Aorta (tissue), 5 donors: ENCODE results near the gene PGAP1. TPM values are rescaled to one million over a fixed set of nuclear protein-coding genes. Genes with fewer than 3 reads are reported as not detected.
A peak's percentile ranks its signal among the peaks of the same experiment; 100 is the strongest.

Source experiments
- ATAC-seq: fragments of 200-7000 bp; cut with Tn5 transposase; one replicate; pipeline ENCODE4 v1.9.1; 2022; ENCODE audit warnings: moderate library complexity; ENCODE audit not compliant: low FRiP score
- DNase-seq, 2 donors: peaks; one replicate each; pipeline ENCODE4 v3.0.0-alpha.2; 2020
- H3K27ac ChIP-seq, 2 donors: one replicate each; pipeline ENCODE4 v1.5.1; 2013; ENCODE audit warnings: low read length in 2 of 2, mild to moderate bottlenecking in 2 of 2, moderate library complexity in 2 of 2, control low read depth in 1 of 2, inconsistent platforms in 1 of 2, low read depth in 1 of 2
- H3K27me3 ChIP-seq, 2 donors: one replicate each; pipeline ENCODE4 v1.6.1; 2013; ENCODE audit warnings: control low read depth in 1 of 2, low read length in 1 of 2, mild to moderate bottlenecking in 1 of 2, moderate library complexity in 1 of 2; ENCODE audit not compliant: insufficient read depth in 2 of 2, control insufficient read depth in 1 of 2
- H3K36me3 ChIP-seq, 2 donors: one replicate each; pipeline ENCODE4 v1.6.1; 2013; ENCODE audit warnings: control low read depth in 1 of 2, low read length in 1 of 2, mild to moderate bottlenecking in 1 of 2; ENCODE audit not compliant: insufficient read depth in 2 of 2, control insufficient read depth in 1 of 2
- H3K4me1 ChIP-seq, 2 donors: one replicate each; pipeline ENCODE4 v1.6.1; 2013; ENCODE audit warnings: low read length in 2 of 2, control low read depth in 1 of 2, mild to moderate bottlenecking in 1 of 2, moderate library complexity in 1 of 2; ENCODE audit not compliant: insufficient read depth in 2 of 2, control insufficient read depth in 1 of 2
- H3K4me3 ChIP-seq, 2 donors: one replicate each; pipeline ENCODE4 v1.5.1; 2013; ENCODE audit warnings: low read length in 2 of 2, control low read depth in 1 of 2, mild to moderate bottlenecking in 1 of 2
- H3K9me3 ChIP-seq: one replicate; pipeline ENCODE4 v1.6.1; 2013; ENCODE audit warnings: mild to moderate bottlenecking, low read length; ENCODE audit not compliant: control insufficient read depth
- WGBS, 2 donors: extraction: QIAGEN DNeasy Blood & Tissue Kit; methylation state at CpG; one replicate each; pipeline ENCODE4 v1.1.7; 2013; 5-methylcytosine and 5-hydroxymethylcytosine counted together
- intact Hi-C, 2 donors: fragments of 100-400 bp; cut with DNase I; formaldehyde crosslinking; loops; one replicate each; pipeline versions ENCODE4 v1.14.2 to v1.15.0; 2022
- polyA plus RNA-seq, 2 donors: library from polyadenylated mRNA; stranded (reverse); fragments of 200-250 nt; gene quantifications; one replicate each; pipeline ENCODE4 v1.2.3, GENCODE V29; 2013
- total RNA-seq, 2 donors: library from RNA; stranded (reverse); fragmentation: NEBNext Ultra II Directional; extraction: Animal tissue kit (Norgen Biotek cat#: 25700); gene quantifications; one replicate each; pipeline ENCODE4 v1.2.1, GENCODE V29; 2021
- donor health status: healthy with polysubstance abuse.
- donor health status: Bipolar disorder and iron deficiency.
- donor health status: DM: no; HTN: no; CAD: no.
- donor health status: DM: no; HTN: no; CAD: no.
- donor health status: DM: yes; HTN: yes; CAD: no.

PGAP1 gene
- total and polyA plus RNA-seq, 4 donors: 1.4 to 10.9 (median 6.0) TPM

- no peaks in the 10 kb centered on the region for H3K4me1 ChIP-seq
- WGBS, 2 donors: 89 to 90% methylated on average over 1 of the region's 1 CpG
- H3K27ac ChIP-seq: no peak within 1 kb of the TSS
- no peak for ATAC-seq
- no peaks in the 10 kb centered on the region for H3K9me3 ChIP-seq
- no peaks in the 10 kb centered on the region for H3K36me3 ChIP-seq
- no peak within 1 kb of the TSS for H3K4me3 ChIP-seq
- DNase-seq: no peak
- intact Hi-C loops: no loop called here
- H3K27me3 ChIP-seq: peaks cover 0 to 2% of the 10 kb centered on the region in 2 donors
These were observed 117.2 kb downstream of the PGAP1 start, which contains the start of gene C2orf66 for GRCh38 chr2:196809260-196809659. C2orf66 (minus strand) TSS chr2:196809355; CDS start chr2:196809336, 19 bp downstream.

DNA sequence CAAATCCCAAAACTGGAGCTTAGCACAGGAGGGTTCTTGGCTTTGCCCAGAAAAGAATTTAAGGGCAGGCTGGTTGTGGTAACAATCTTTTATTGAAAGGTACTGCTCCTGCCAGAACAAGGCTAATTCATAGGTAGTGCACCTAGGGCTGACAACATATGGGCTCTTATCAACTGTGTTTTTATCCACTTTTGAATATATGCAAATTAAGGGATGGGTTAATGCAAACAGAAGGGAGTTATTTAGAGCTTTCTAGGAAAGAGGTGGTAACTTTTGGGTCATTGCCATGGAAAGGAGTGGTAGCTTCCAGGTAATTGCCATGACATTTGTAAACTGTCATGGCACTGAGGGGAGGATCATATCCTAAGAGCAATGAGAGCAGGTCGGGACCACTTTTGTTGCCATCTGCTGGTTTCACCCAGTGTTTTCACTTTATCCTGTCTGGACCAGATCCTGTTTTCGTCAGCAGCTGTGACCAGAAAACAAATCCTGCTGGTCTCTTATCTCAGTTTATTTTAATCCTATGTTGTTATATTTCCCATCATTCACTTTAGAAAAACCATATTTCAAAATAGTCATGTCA, 118.3 kb downstream of the PGAP1 start:
- Histone ChIP-seq H3K9me3 (no peaks in the 10 kb centered on the region), H3K4me3 (no peak overlapping the region), H3K27me3 (peaks cover 0 to 2% of the 10 kb centered on the region in 2 donors), H3K4me1 (no peaks in the 10 kb centered on the region), H3K27ac (no peak overlapping the region), H3K36me3 (no peaks in the 10 kb centered on the region)
- WGBS, 2 donors: 16 to 28% methylated on average over 2 of the region's 2 CpGs
- intact Hi-C loops: no loop called here
- DNase-seq (no peak), ATAC-seq (no peak)

DNA sequence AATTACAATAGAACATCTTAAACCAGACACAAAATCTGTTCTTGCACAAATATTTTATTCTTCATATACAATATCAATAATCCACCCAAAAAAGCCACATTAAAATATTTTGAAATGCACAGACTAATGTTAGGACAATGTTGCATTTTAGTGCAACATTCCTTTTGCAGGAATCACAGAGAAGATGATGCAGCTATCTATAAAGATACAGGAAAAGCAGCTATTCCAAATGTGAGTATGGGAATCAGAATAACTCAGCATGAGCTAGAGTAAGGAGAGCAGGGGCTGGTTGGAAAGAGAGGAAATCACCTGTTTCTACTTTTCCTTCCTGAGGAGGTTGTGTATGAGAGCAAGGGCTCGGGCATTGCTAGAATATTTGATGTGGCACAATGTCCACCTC, 122.1 kb downstream of the PGAP1 start:
- ATAC-seq: no peak
- H3K4me1 ChIP-seq: no peaks in the 10 kb centered on the region
- H3K27me3 ChIP-seq: peaks cover 0 to 2% of the 10 kb centered on the region in 2 donors
- no peaks in the 10 kb centered on the region for H3K9me3 ChIP-seq
- no peak overlapping the region for H3K4me3 ChIP-seq
- H3K36me3 ChIP-seq: no peaks in the 10 kb centered on the region
- no peak for DNase-seq
- intact Hi-C loops: no loop called here
- WGBS, 2 donors: 62 to 71% methylated on average over 1 of the region's 1 CpG
- no peak overlapping the region for H3K27ac ChIP-seq

- no peaks in the 10 kb centered on the region for H3K27me3 ChIP-seq
- ATAC-seq: no peak
- H3K9me3 ChIP-seq: no peaks in the 10 kb centered on the region
- no peaks in the 10 kb centered on the region for H3K4me1 ChIP-seq
- H3K27ac ChIP-seq: no peak overlapping the region
- WGBS, 2 donors: 85 to 86% methylated on average over 2 of the region's 2 CpGs
- H3K4me3 ChIP-seq: no peak overlapping the region
- no peak for DNase-seq
- H3K36me3 ChIP-seq: no peaks in the 10 kb centered on the region
- intact Hi-C loops: no loop called here
These were observed 124.1 kb downstream of the PGAP1 start for GRCh38 chr2:196802401-196802800.

- no peak overlapping the region for H3K27ac ChIP-seq
- H3K4me3 ChIP-seq: no peak overlapping the region
- no peak for DNase-seq
- ATAC-seq: no peak
- intact Hi-C loops: no loop called here
- H3K4me1 ChIP-seq: no peaks in the 10 kb centered on the region
- no peaks in the 10 kb centered on the region for H3K9me3 ChIP-seq
- peaks cover 0 to 1% of the 10 kb centered on the region in 2 donors for H3K36me3 ChIP-seq
- 7 to 20% methylated on average over 2 of the region's 2 CpGs for WGBS, 2 donors
- H3K27me3 ChIP-seq: no peaks in the 10 kb centered on the region
These were observed 124.7 kb downstream of the PGAP1 start for GRCh38 chr2:196801674-196802261.

- intact Hi-C loops: no loop called here
- ATAC-seq: no peak
These were observed 127.5 kb downstream of the PGAP1 start for GRCh38 chr2:196798980-196799379.

DNA sequence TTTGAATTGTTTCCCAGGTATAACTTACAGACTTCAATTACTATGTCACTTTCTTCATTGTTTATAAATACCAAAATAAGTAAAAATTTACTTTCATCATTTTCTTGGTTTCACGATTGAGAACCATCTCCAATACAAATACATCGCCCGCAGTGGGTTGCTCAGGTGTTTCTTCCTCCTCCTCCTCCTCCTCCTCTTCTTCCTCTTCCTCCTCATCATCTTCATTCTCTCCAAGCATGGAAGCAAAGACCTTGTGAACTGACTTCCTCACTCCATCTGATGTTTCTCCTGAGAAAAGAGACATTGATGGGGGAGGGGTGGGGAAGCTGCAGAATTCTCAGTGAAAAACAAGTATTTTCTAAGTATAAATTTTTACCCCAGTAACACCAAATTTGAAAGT, 133.6 kb downstream of the PGAP1 start:
- H3K4me1 ChIP-seq: no peaks in the 10 kb centered on the region
- H3K36me3 ChIP-seq: peaks cover 5 to 6% of the 10 kb centered on the region in 2 donors
- no peaks in the 10 kb centered on the region for H3K9me3 ChIP-seq
- H3K27ac ChIP-seq: no peak overlapping the region
- WGBS, 2 donors: 91 to 94% methylated on average over 3 of the region's 3 CpGs
- no peak for DNase-seq
- no peak for ATAC-seq
- no peak overlapping the region for H3K4me3 ChIP-seq
- intact Hi-C loops: no loop called here
- no peaks in the 10 kb centered on the region for H3K27me3 ChIP-seq

More at GRCh38 chr2:196798980-196799379, 127.5 kb downstream of the PGAP1 start:
- H3K27ac ChIP-seq: no peak overlapping the region
- no peaks in the 10 kb centered on the region for H3K9me3 ChIP-seq
- H3K4me3 ChIP-seq: peak overlapping the region; percentile 55 to 89
- DNase-seq: no peak
- WGBS, 2 donors: 5 to 7% methylated on average over 10 of the region's 10 CpGs
- H3K27me3 ChIP-seq: no peaks in the 10 kb centered on the region
- no peaks in the 10 kb centered on the region for H3K4me1 ChIP-seq
- peaks cover 2 to 3% of the 10 kb centered on the region in 2 donors for H3K36me3 ChIP-seq

GRCh38 chr2:196783431-196784094, 142.9 kb downstream of the PGAP1 start:
- ATAC-seq: no peak
- H3K36me3 ChIP-seq: peaks cover 3 to 8% of the 10 kb centered on the region in 2 donors
- no peaks in the 10 kb centered on the region for H3K9me3 ChIP-seq
- H3K27me3 ChIP-seq: no peaks in the 10 kb centered on the region
- H3K27ac ChIP-seq: no peak overlapping the region
- no peak for DNase-seq
- H3K4me3 ChIP-seq: no peak overlapping the region
- no peaks in the 10 kb centered on the region for H3K4me1 ChIP-seq
- intact Hi-C loops: no loop called here
- WGBS, 2 donors: 95 to 98% methylated on average over 4 of the region's 4 CpGs
